ENCODE results near the gene SCML1.
"Not testable (repeated sequence)": the region's sequence is repeated elsewhere in the genome, so short reads cannot be mapped to it uniquely, and the experiment has no call there.

The SCML1 gene

GRCh38 chrX:17740137-17741122 is 3.1 kb downstream of the SCML1 start:
- no peak for DNase-seq

- no peak for DNase-seq
Observed at GRCh38 chrX:17741123-17741511, 3.8 kb downstream of the SCML1 start.

GRCh38 chrX:17743913-17744312 is 6.6 kb downstream of the SCML1 start:
- no peak for DNase-seq

GRCh38 chrX:17744896-17745523 is 7.7 kb downstream of the SCML1 start:
- peak; percentile 28 for DNase-seq

- DNase-seq: no peak
Observed at GRCh38 chrX:17747692-17748091, 10.4 kb downstream of the SCML1 start.

GRCh38 chrX:17748684-17749083 is 11.4 kb downstream of the SCML1 start:
- DNase-seq: no peak

GRCh38 chrX:17750436-17750835 is 13.1 kb downstream of the SCML1 start:
- DNase-seq: no peak

- no peak for DNase-seq
Observed at GRCh38 chrX:17758382-17758781, 21.1 kb downstream of the SCML1 start.

GRCh38 chrX:17759990-17760389 is 22.7 kb downstream of the SCML1 start:
- no peak for DNase-seq

GRCh38 chrX:17767734-17768133 is 30.4 kb downstream of the SCML1 start:
- DNase-seq: peak; percentile 70

GRCh38 chrX:17768997-17769396 is 31.7 kb downstream of the SCML1 start:
- no peak for DNase-seq

GRCh38 chrX:17769701-17770269 is 32.5 kb downstream of the SCML1 start:
- no peak for DNase-seq

GRCh38 chrX:17773221-17773876 is 36.1 kb downstream of the SCML1 start:
- DNase-seq: no peak

GRCh38 chrX:17774053-17774452 is 36.8 kb downstream of the SCML1 start:
- no peak for DNase-seq

GRCh38 chrX:17778997-17779396 is 41.7 kb downstream of the SCML1 start:
- no peak for DNase-seq

GRCh38 chrX:17779434-17779833 is 42.1 kb downstream of the SCML1 start:
- no peak for DNase-seq

GRCh38 chrX:17786554-17787347 is 49.5 kb downstream of the SCML1 start:
- not testable (repeated sequence) for DNase-seq

- DNase-seq: no peak
Observed at GRCh38 chrX:17787557-17787956, 50.3 kb downstream of the SCML1 start.

GRCh38 chrX:17788439-17788838 is 51.1 kb downstream of the SCML1 start:
- peak; percentile 49 for DNase-seq

- no peak for DNase-seq
Observed at GRCh38 chrX:17788956-17789562, 51.8 kb downstream of the SCML1 start.

- no peak for DNase-seq
Observed at GRCh38 chrX:17792826-17793225, 55.5 kb downstream of the SCML1 start.

- DNase-seq: peak; percentile 28
Observed at GRCh38 chrX:17798921-17799320, 61.6 kb downstream of the SCML1 start.

All from hematopoietic multipotent progenitor cell treated with erythropoietin and hydrocortisone succinate and interleukin-3 and kit ligand, for 4 days (in vitro differentiated cells).